ENCODE data around the gene TSPAN10.

The TSPAN10 gene

DNA sequence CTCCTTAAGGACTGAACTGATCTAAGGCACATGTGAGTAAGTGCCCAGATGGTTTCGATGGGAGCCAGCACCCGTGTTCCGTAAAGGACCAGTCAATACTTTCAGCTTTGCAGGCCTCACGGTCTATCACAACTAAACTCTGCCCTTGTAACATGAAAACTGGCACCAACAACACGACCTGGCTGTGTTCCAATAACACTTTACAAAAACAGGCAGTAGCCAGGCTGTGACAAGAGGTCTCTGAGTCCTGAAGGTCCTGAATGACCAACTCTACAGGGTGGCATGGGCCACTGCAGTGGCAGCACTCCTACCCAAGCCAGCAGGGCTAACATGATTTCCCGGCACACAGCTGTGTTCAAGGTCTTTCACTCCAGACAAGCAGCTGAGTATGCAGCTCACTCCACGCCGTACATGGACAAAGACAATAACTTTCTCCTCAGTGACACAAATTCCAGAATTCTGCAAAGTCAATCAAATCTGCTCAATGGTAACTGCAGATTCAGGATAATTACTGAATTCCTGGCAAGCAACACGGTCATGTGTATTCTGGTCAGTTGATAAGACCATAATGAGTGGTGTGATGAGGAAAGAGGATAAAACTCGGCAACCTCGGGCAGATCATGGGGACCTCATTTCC, 15.4 kb upstream of the TSPAN10 start:
- H3K36me3 ChIP-seq (replicated peaks), result peaks cover 72% of the 10 kb centered on the region
- H3K27me3 ChIP-seq (replicated peaks), result no peaks in the 10 kb centered on the region
- DNase-seq, result no peak
- no peak overlapping the region for H3K27ac ChIP-seq
- in situ Hi-C loops (cut with HindIII; ENCODE audit: low pct_ligation_motif_present, low sequenced_read_pairs), result no loop called here
- TF ChIP-seq, protein P1, sequence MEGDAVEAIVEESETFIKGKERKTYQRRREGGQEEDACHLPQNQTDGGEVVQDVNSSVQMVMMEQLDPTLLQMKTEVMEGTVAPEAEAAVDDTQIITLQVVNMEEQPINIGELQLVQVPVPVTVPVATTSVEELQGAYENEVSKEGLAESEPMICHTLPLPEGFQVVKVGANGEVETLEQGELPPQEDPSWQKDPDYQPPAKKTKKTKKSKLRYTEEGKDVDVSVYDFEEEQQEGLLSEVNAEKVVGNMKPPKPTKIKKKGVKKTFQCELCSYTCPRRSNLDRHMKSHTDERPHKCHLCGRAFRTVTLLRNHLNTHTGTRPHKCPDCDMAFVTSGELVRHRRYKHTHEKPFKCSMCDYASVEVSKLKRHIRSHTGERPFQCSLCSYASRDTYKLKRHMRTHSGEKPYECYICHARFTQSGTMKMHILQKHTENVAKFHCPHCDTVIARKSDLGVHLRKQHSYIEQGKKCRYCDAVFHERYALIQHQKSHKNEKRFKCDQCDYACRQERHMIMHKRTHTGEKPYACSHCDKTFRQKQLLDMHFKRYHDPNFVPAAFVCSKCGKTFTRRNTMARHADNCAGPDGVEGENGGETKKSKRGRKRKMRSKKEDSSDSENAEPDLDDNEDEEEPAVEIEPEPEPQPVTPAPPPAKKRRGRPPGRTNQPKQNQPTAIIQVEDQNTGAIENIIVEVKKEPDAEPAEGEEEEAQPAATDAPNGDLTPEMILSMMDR (IDR thresholded peaks at IDR 0.05; ENCODE audit: low read depth, low read length, missing control alignments), result no peak
- no peak overlapping the region for H3K4me3 ChIP-seq (ENCODE audit: low read depth, low read length)

DNA sequence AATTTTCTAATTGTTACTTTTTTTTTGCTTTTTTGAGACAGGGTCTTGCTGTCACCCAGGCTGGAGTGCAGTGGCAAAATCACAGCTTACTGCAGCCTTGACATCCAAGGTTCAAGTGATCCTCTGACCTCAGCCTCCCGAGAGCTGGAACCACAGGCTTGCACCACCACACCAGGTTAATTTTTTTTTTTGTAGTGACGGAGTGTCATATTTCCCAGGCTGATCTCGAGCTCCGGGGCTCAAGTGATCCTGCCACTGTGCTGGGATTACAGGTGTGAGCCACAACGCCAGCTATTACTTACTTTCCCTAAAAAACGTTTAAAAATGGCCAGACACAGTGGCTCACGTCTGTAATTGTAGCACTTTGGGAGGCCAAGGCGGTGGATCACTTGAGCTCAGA, 6.7 kb upstream of the TSPAN10 start:
- H3K4me3 ChIP-seq (ENCODE audit: low read depth, low read length), result no peak overlapping the region
- in situ Hi-C loops (cut with HindIII; ENCODE audit: low pct_ligation_motif_present, low sequenced_read_pairs), result no loop called here
- no peak overlapping the region for H3K27ac ChIP-seq
- H3K36me3 ChIP-seq (replicated peaks), result peaks cover 42% of the 10 kb centered on the region
- DNase-seq, result no peak
- TF ChIP-seq, protein P1 (IDR thresholded peaks at IDR 0.05; ENCODE audit: low read depth, low read length, missing control alignments), result no peak
- H3K27me3 ChIP-seq (replicated peaks), result no peaks in the 10 kb centered on the region

DNA sequence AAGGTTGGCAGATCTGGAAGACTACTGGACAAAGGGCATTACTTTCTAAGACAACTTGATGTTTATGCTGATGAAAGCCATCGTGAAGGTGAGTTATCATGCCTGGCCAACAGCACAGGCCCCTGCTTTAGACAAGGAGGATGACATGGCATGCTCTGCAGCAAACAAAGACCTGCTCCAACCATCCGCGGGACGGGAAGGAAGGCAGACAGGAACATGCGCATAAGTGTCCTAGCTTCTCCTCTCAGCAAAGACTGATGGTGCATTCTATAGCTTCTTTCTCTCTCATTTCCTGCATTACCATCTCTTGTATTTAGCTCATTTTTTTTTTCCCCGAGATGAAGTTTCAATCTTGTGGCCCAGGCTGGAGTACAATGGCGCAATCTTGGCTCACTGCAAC, 5.5 kb upstream of the TSPAN10 start:
- H3K4me3 ChIP-seq (ENCODE audit: low read depth, low read length), result no peak overlapping the region
- no peak overlapping the region for H3K27ac ChIP-seq
- in situ Hi-C loops (cut with HindIII; ENCODE audit: low pct_ligation_motif_present, low sequenced_read_pairs), result no loop called here
- H3K36me3 ChIP-seq (replicated peaks), result peaks cover 33% of the 10 kb centered on the region
- no peak for DNase-seq
- TF ChIP-seq, protein P1 (IDR thresholded peaks at IDR 0.05; ENCODE audit: low read depth, low read length, missing control alignments), result no peak
- H3K27me3 ChIP-seq (replicated peaks), result no peaks in the 10 kb centered on the region

DNA sequence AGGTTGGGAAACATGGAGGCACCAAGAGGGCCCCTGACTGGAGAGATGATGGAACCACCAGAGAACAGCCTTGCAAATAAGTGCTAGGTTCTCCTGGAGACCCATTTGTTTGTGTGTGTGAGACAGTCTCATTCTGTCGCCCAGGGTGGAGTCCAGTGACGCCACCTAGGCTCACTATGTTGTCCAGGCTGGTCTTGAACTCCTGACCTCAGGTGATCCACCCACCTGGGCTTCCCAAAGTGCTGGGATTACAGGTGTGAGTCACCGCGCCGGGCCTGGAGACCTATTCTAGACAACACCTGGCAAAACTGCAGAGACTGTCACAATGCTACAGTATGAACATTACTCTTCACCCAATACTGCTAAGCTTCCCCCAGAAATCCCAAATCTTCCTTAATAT, 1.6 kb upstream of the TSPAN10 start:
- in situ Hi-C loops (cut with HindIII; ENCODE audit: low pct_ligation_motif_present, low sequenced_read_pairs), result no loop called here
- no peak overlapping the region for H3K27ac ChIP-seq
- peaks cover 3% of the 10 kb centered on the region for H3K36me3 ChIP-seq (replicated peaks)
- H3K27me3 ChIP-seq (replicated peaks), result no peaks in the 10 kb centered on the region
- DNase-seq, result no peak
- TF ChIP-seq, protein P1 (IDR thresholded peaks at IDR 0.05; ENCODE audit: low read depth, low read length, missing control alignments), result no peak
- H3K4me3 ChIP-seq (ENCODE audit: low read depth, low read length), result peak overlapping the region; percentile 88

DNA sequence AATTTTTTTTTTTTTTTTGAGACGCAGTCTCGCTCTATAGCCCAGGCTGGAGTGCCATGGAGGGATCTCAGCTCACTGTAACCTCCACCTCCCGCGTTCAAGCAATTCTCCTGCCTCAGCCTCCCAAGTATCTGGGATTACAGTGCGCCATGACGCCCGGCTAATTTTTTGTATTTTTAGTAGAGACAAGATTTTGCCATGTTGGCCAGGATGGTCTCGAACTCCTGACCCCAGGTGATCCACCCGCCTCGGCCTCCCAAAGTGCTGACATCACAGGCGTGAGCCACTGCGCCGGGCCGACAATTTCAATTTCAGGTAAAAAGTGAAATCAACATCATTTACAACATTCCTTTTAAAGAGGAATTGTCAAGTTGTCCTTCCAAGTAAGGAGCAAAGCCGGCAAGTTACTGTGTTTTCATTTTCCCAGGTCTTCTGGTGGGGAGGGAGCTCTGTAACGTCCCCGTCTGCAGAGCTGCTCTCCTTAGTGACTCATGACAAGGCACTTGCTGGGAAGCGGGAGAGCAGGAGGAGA, 957 bp upstream of the TSPAN10 start:
- TF ChIP-seq, protein P1 (IDR thresholded peaks at IDR 0.05; ENCODE audit: low read depth, low read length, missing control alignments), result no peak
- Histone ChIP-seq H3K36me3 (replicated peaks) (peaks cover 3% of the 10 kb centered on the region), H3K27ac (peak overlapping the region; percentile 89), H3K27me3 (replicated peaks) (no peaks in the 10 kb centered on the region), H3K4me3 (ENCODE audit: low read depth, low read length) (peak overlapping the region; percentile 88)
- in situ Hi-C loops (cut with HindIII; ENCODE audit: low pct_ligation_motif_present, low sequenced_read_pairs), result no loop called here
- peak; percentile 38 for DNase-seq

DNA sequence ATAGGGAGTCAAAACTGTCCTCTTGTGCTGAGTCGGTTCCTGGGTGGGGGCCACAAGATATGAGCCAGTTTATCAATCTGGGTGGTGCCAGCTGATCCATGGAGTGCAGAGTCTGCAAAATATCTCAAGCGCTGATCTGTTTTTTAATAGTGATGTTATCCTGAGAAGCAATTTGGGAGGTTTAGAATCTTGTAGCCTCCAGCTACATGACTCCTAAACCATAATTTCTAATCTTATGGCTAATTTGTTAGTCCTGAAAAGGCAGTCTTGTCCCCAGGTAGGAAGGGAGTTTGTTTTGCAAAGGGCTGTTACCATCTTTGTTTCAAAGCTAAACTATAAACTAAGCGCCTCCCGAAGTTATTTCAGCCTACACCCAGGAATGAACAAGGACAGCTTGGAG, 1.7 kb downstream of the TSPAN10 start:
- Histone ChIP-seq H3K27ac (no peak overlapping the region), H3K27me3 (replicated peaks) (no peaks in the 10 kb centered on the region), H3K4me3 (ENCODE audit: low read depth, low read length) (no peak overlapping the region), H3K36me3 (replicated peaks) (no peaks in the 10 kb centered on the region)
- in situ Hi-C loops (cut with HindIII; ENCODE audit: low pct_ligation_motif_present, low sequenced_read_pairs), result no loop called here
- TF ChIP-seq, protein P1 (IDR thresholded peaks at IDR 0.05; ENCODE audit: low read depth, low read length, missing control alignments), result no peak
- no peak for DNase-seq
